ENCODE measurements around the gene MCFD2. TPM values are rescaled to one million over a fixed set of nuclear protein-coding genes. Genes with fewer than 3 reads are reported as not detected.

The MCFD2 gene
- total and polyA plus RNA-seq, 10 donors = 10.3 to 112 (median 65.5) TPM

GRCh38 chr2:46872902-46873603, 42.6 kb downstream of the MCFD2 start:
- H3K27ac ChIP-seq = peak overlapping the region in 4 of 8 donors; percentile 45 to 88 (median 61)
- H3K36me3 ChIP-seq = no peaks in the 10 kb centered on the region
- no peaks in the 10 kb centered on the region for H3K9me3 ChIP-seq
- H3K4me3 ChIP-seq = no peak overlapping the region
- no peak for DNase-seq
- H3K4me1 ChIP-seq = peaks cover 0 to 34% (median 16%) of the 10 kb centered on the region in 6 donors
- WGBS, 5 donors = 93 to 97% (median 95%) methylated on average over 4 of the region's 4 CpGs
- TF ChIP-seq CTCF (IDR thresholded peaks at IDR 0.05 in 8 of 11, conservative IDR thresholded peaks at IDR 0.05 in 3 of 11) (no peak), POLR2AphosphoS5 (IDR thresholded peaks at IDR 0.05) (no peak), POLR2A (IDR thresholded peaks at IDR 0.05) (no peak)
- no peaks in the 10 kb centered on the region for H3K27me3 ChIP-seq (replicated peaks in 1 of 7)
- intact Hi-C loops (cut with DNase I; ENCODE audit: low total_unique reads) = no loop called here

GRCh38 chr2:46871976-46872381, 43.6 kb downstream of the MCFD2 start:
- peaks cover 0 to 42% (median 21%) of the 10 kb centered on the region in 6 donors for H3K4me1 ChIP-seq
- peak overlapping the region in 6 of 8 donors; percentile 35 to 88 (median 48) for H3K27ac ChIP-seq
- intact Hi-C loops (cut with DNase I; ENCODE audit: low total_unique reads) = no loop called here
- WGBS, 5 donors = 78 to 91% (median 86%) methylated on average over 6 of the region's 6 CpGs
- TF ChIP-seq POLR2A (IDR thresholded peaks at IDR 0.05) (no peak), POLR2AphosphoS5 (IDR thresholded peaks at IDR 0.05) (peak in 2 of 3 donors; percentile 52 to 72)
- no peaks in the 10 kb centered on the region for H3K9me3 ChIP-seq
- H3K4me3 ChIP-seq = no peak overlapping the region
- H3K27me3 ChIP-seq (replicated peaks in 1 of 7) = no peaks in the 10 kb centered on the region
- H3K36me3 ChIP-seq = no peaks in the 10 kb centered on the region
- DNase-seq = no peak

- 79 to 89% (median 84%) methylated on average over 5 to 8 of the region's 8 CpGs for WGBS, 5 donors
- Histone ChIP-seq H3K36me3 (no peaks in the 10 kb centered on the region), H3K27ac (peak overlapping the region in 1 of 8 donors; percentile 88), H3K9me3 (peaks cover 0 to 10% (median 9%) of the 10 kb centered on the region in 8 donors), H3K4me3 (no peak overlapping the region), H3K4me1 (peaks cover 0 to 47% (median 26%) of the 10 kb centered on the region in 6 donors), H3K27me3 (replicated peaks in 1 of 7) (no peaks in the 10 kb centered on the region)
- no peak for TF ChIP-seq POLR2A (IDR thresholded peaks at IDR 0.05)
- TF ChIP-seq POLR2AphosphoS5 (IDR thresholded peaks at IDR 0.05) = no peak
- no peak for TF ChIP-seq CTCF (IDR thresholded peaks at IDR 0.05 in 8 of 11, conservative IDR thresholded peaks at IDR 0.05 in 3 of 11)
- intact Hi-C loops (cut with DNase I; ENCODE audit: low total_unique reads) = no loop called here
- no peak for DNase-seq
Measured at GRCh38 chr2:46870051-46870839, 45.4 kb downstream of the MCFD2 start.

- no peaks in the 10 kb centered on the region for H3K27me3 ChIP-seq (replicated peaks in 1 of 7)
- no peaks in the 10 kb centered on the region for H3K36me3 ChIP-seq
- H3K27ac ChIP-seq = peak overlapping the region in 1 of 8 donors; percentile 88
- DNase-seq = no peak
- peaks cover 0 to 47% (median 26%) of the 10 kb centered on the region in 6 donors for H3K4me1 ChIP-seq
- 66 to 89% (median 83%) methylated on average over 2 to 3 of the region's 3 CpGs for WGBS, 5 donors
- H3K9me3 ChIP-seq = peaks cover 0 to 17% (median 15%) of the 10 kb centered on the region in 8 donors
- intact Hi-C loops (cut with DNase I; ENCODE audit: low total_unique reads) = no loop called here
- no peak for TF ChIP-seq CTCF (IDR thresholded peaks at IDR 0.05 in 8 of 11, conservative IDR thresholded peaks at IDR 0.05 in 3 of 11)
- no peak for TF ChIP-seq POLR2AphosphoS5 (IDR thresholded peaks at IDR 0.05)
- TF ChIP-seq POLR2A (IDR thresholded peaks at IDR 0.05) = no peak
- no peak overlapping the region for H3K4me3 ChIP-seq
Measured at GRCh38 chr2:46869621-46870020, 46.0 kb downstream of the MCFD2 start.
